ENCODE data around the gene STARD8.

The STARD8 gene

GRCh38 chrX:68710870-68711576 lies 63.6 kb downstream of the STARD8 start (continued):
- TF ChIP-seq, protein P1, sequence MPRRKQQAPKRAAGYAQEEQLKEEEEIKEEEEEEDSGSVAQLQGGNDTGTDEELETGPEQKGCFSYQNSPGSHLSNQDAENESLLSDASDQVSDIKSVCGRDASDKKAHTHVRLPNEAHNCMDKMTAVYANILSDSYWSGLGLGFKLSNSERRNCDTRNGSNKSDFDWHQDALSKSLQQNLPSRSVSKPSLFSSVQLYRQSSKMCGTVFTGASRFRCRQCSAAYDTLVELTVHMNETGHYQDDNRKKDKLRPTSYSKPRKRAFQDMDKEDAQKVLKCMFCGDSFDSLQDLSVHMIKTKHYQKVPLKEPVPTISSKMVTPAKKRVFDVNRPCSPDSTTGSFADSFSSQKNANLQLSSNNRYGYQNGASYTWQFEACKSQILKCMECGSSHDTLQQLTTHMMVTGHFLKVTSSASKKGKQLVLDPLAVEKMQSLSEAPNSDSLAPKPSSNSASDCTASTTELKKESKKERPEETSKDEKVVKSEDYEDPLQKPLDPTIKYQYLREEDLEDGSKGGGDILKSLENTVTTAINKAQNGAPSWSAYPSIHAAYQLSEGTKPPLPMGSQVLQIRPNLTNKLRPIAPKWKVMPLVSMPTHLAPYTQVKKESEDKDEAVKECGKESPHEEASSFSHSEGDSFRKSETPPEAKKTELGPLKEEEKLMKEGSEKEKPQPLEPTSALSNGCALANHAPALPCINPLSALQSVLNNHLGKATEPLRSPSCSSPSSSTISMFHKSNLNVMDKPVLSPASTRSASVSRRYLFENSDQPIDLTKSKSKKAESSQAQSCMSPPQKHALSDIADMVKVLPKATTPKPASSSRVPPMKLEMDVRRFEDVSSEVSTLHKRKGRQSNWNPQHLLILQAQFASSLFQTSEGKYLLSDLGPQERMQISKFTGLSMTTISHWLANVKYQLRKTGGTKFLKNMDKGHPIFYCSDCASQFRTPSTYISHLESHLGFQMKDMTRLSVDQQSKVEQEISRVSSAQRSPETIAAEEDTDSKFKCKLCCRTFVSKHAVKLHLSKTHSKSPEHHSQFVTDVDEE (CRISPR knock-in tag; IDR thresholded peaks at IDR 0.05) = no peak

- TF ChIP-seq TOX (CRISPR knock-in tag; IDR thresholded peaks at IDR 0.05; ENCODE audit: borderline replicate concordance) (no peak), ZFP3 (CRISPR knock-in tag; IDR thresholded peaks at IDR 0.05) (no peak), POU6F1 (CRISPR knock-in tag; IDR thresholded peaks at IDR 0.05; ENCODE audit: borderline replicate concordance, low read depth) (no peak), PPARA (CRISPR knock-in tag; IDR thresholded peaks at IDR 0.05; ENCODE audit: borderline replicate concordance) (no peak), ESRRG (CRISPR knock-in tag; IDR thresholded peaks at IDR 0.05) (no peak)
- TF ChIP-seq, protein P2, sequence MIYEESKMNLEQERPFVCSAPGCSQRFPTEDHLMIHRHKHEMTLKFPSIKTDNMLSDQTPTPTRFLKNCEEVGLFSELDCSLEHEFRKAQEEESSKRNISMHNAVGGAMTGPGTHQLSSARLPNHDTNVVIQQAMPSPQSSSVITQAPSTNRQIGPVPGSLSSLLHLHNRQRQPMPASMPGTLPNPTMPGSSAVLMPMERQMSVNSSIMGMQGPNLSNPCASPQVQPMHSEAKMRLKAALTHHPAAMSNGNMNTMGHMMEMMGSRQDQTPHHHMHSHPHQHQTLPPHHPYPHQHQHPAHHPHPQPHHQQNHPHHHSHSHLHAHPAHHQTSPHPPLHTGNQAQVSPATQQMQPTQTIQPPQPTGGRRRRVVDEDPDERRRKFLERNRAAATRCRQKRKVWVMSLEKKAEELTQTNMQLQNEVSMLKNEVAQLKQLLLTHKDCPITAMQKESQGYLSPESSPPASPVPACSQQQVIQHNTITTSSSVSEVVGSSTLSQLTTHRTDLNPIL (CRISPR knock-in tag; IDR thresholded peaks at IDR 0.05; ENCODE audit: low read depth) = no peak
- ATAC-seq = no peak
Measured at GRCh38 chrX:68711845-68712244, 64.4 kb downstream of the STARD8 start.

- TF ChIP-seq, protein P1 (CRISPR knock-in tag; IDR thresholded peaks at IDR 0.05) = no peak
- TF ChIP-seq ZNF8 (CRISPR knock-in tag; IDR thresholded peaks at IDR 0.05) (no peak), GLIS3 (CRISPR knock-in tag; IDR thresholded peaks at IDR 0.05) (no peak), ESRRG (CRISPR knock-in tag; IDR thresholded peaks at IDR 0.05) (no peak), OSR1 (CRISPR knock-in tag; IDR thresholded peaks at IDR 0.05) (no peak), ZFP30 (CRISPR knock-in tag; IDR thresholded peaks at IDR 0.05) (no peak), BACH2 (CRISPR knock-in tag; IDR thresholded peaks at IDR 0.05; ENCODE audit: borderline replicate concordance) (no peak), RARB (CRISPR knock-in tag; IDR thresholded peaks at IDR 0.05) (no peak), ARNTL (CRISPR knock-in tag; IDR thresholded peaks at IDR 0.05; ENCODE audit: borderline replicate concordance, low read depth) (no peak), SNAI2 (CRISPR knock-in tag; IDR thresholded peaks at IDR 0.05) (no peak), PPARA (CRISPR knock-in tag; IDR thresholded peaks at IDR 0.05; ENCODE audit: borderline replicate concordance) (no peak)
- TF ChIP-seq, protein P3, sequence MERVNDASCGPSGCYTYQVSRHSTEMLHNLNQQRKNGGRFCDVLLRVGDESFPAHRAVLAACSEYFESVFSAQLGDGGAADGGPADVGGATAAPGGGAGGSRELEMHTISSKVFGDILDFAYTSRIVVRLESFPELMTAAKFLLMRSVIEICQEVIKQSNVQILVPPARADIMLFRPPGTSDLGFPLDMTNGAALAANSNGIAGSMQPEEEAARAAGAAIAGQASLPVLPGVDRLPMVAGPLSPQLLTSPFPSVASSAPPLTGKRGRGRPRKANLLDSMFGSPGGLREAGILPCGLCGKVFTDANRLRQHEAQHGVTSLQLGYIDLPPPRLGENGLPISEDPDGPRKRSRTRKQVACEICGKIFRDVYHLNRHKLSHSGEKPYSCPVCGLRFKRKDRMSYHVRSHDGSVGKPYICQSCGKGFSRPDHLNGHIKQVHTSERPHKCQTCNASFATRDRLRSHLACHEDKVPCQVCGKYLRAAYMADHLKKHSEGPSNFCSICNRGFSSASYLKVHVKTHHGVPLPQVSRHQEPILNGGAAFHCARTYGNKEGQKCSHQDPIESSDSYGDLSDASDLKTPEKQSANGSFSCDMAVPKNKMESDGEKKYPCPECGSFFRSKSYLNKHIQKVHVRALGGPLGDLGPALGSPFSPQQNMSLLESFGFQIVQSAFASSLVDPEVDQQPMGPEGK (CRISPR knock-in tag; IDR thresholded peaks at IDR 0.05; ENCODE audit: borderline replicate concordance) = no peak
- ATAC-seq = no peak
Measured at GRCh38 chrX:68714856-68715255, 67.4 kb downstream of the STARD8 start.

DNA sequence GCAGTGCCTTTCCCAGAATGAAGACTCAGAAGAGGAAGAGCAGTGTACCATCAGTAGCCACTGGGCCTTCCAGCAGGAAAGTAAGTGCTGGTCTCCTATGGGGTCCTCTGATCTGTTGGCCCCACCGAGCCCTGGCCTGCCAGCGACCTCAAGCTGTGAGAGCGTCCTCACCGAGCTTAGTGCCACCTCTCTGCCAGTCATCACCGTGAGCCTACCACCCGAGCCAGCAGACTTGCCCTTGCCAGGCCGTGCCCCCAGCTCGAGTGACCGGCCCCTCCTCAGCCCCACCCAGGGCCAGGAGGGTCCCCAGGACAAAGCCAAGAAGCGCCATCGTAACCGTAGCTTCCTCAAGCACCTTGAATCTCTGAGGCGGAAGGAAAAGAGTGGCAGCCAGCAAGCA lies 69.7 kb downstream of the STARD8 start:
- no peak for ATAC-seq
- TF ChIP-seq GLIS3 (CRISPR knock-in tag; IDR thresholded peaks at IDR 0.05) = no peak
- no peak for TF ChIP-seq ARNTL (CRISPR knock-in tag; IDR thresholded peaks at IDR 0.05; ENCODE audit: borderline replicate concordance, low read depth)
